Stomach (tissue), 9 donors: ENCODE data around the gene VSTM1. TPM values are rescaled to one million over a fixed set of nuclear protein-coding genes. Genes with fewer than 3 reads are reported as not detected.

Experiments used
- DNase-seq, 2 donors: peaks; one replicate each; pipeline versions ENCODE4 v3.0.0 to v3.0.0-alpha.2; 2013 to 2019
- H3K27ac ChIP-seq, 5 donors: fragments of 200-600 bp in 4 of 5; sonication (generic) in 4 of 5; one replicate each; pipeline ENCODE4 v1.5.1; 2013 to 2019; ENCODE audit warnings: mild to moderate bottlenecking in 1 of 5, moderate library complexity in 1 of 5
- H3K27me3 ChIP-seq, 3 donors: fragments of 200-600 bp; sonication (generic); one replicate each; pipeline ENCODE4 v1.5.1; 2017 to 2019; ENCODE audit warnings: mixed run types in 1 of 3
- H3K36me3 ChIP-seq, 4 donors: fragments of 200-600 bp; sonication (generic); 1 replicate in 3 of 4; 2 replicates in 1 of 4; pipeline ENCODE4 v1.5.1; 2016 to 2019
- H3K4me1 ChIP-seq, 4 donors: fragments of 200-600 bp; sonication (generic); one replicate each; pipeline ENCODE4 v1.5.1; 2016 to 2019
- H3K4me3 ChIP-seq, 4 donors: fragments of 200-600 bp; sonication (generic) in 3 of 4; one replicate each; pipeline ENCODE4 v1.5.1; 2016 to 2019; ENCODE audit warnings: mild to moderate bottlenecking in 1 of 4
- H3K9me3 ChIP-seq, 4 donors: fragments of 200-600 bp; sonication (generic); one replicate each; pipeline ENCODE4 v1.5.1; 2016 to 2019
- CTCF ChIP-seq, 7 experiments: fragments of 450-650 bp in 4 of 7; fragments of 200-600 bp in 3 of 7; sonication (generic) in 3 of 7; IDR thresholded peaks; one replicate each; pipeline ENCODE4 v1.5.1; 2016 to 2019; ENCODE audit warnings: antibody characterized with exemption in 7 of 7, control low read depth in 2 of 7, mild to moderate bottlenecking in 1 of 7
- EP300 ChIP-seq: sonication (generic); formaldehyde crosslinking; IDR thresholded peaks from one replicate; pipeline ENCODE4 v1.6.1; 2017; ENCODE audit warnings: antibody characterized with exemption
- POLR2A ChIP-seq, 4 donors: fragments of 450-650 bp; IDR thresholded peaks; one replicate each; pipeline ENCODE4 v1.6.1; 2016; ENCODE audit warnings: antibody characterized with exemption in 4 of 4, control low read depth in 2 of 4, mild to moderate bottlenecking in 1 of 4, moderate library complexity in 1 of 4
- POLR2AphosphoS5 ChIP-seq, 3 donors: sonication (generic); formaldehyde crosslinking; IDR thresholded peaks; one replicate each; pipeline ENCODE4 v1.6.1; 2016; ENCODE audit warnings: antibody characterized with exemption in 3 of 3
- WGBS, 5 donors: extraction: QIAGEN DNeasy Blood & Tissue Kit in 3 of 5; methylation state at CpG; one replicate each; pipeline versions ENCODE4 v1.1.5 to v1.1.7; 2013 to 2018; 5-methylcytosine and 5-hydroxymethylcytosine counted together
- intact Hi-C: fragments of 100-400 bp; cut with DNase I; formaldehyde crosslinking; loops from one replicate; pipeline ENCODE4 v1.15.1; 2023; ENCODE audit warnings: low total_unique reads
- polyA plus RNA-seq, 3 donors: library from polyadenylated mRNA; stranded (reverse); fragments of 200-250 nt; gene quantifications; one replicate each; pipeline ENCODE4 v1.2.3, GENCODE V29; 2013
- total RNA-seq, 5 donors: library from RNA; depleted of rRNA; stranded (reverse); fragments of >200 nt; gene quantifications; one replicate each; pipeline versions ENCODE4 v1.1.0 to v1.2.3, GENCODE V29; 2014 to 2016
- donor health status: healthy with polysubstance abuse.
- donor health status: Bipolar disorder and iron deficiency.
- donor health status: healthy.

VSTM1 gene
- total and polyA plus RNA-seq, 8 donors = not detected

- no peak for DNase-seq
- Histone ChIP-seq H3K36me3 (no peaks in the 10 kb centered on the region), H3K27ac (no peak overlapping the region), H3K4me1 (no peaks in the 10 kb centered on the region), H3K27me3 (peaks cover 0 to 69% (median 25%) of the 10 kb centered on the region in 3 donors), H3K9me3 (no peaks in the 10 kb centered on the region), H3K4me3 (no peak overlapping the region)
- intact Hi-C loops = no loop called here
- 68 to 75% (median 72%) methylated on average over 10 of the region's 10 CpGs for WGBS, 5 donors
- TF ChIP-seq POLR2AphosphoS5 (IDR thresholded peaks at IDR 0.05) (no peak), EP300 (no peak), CTCF (IDR thresholded peaks at IDR 0.05) (no peak), POLR2A (IDR thresholded peaks at IDR 0.05) (no peak)
Observed at GRCh38 chr19:54002495-54003315, 61.0 kb downstream of the VSTM1 start.

GRCh38 chr19:54001496-54001895 lies 62.2 kb downstream of the VSTM1 start:
- WGBS, 5 donors = 79 to 93% (median 87%) methylated on average over 2 of the region's 2 CpGs
- no peaks in the 10 kb centered on the region for H3K9me3 ChIP-seq
- H3K4me3 ChIP-seq = no peak overlapping the region
- no peak for DNase-seq
- TF ChIP-seq POLR2A (IDR thresholded peaks at IDR 0.05) (no peak), POLR2AphosphoS5 (IDR thresholded peaks at IDR 0.05) (no peak), CTCF (IDR thresholded peaks at IDR 0.05) (no peak), EP300 (no peak)
- intact Hi-C loops = no loop called here
- no peak overlapping the region for H3K27ac ChIP-seq
- H3K36me3 ChIP-seq = no peaks in the 10 kb centered on the region
- H3K4me1 ChIP-seq = no peaks in the 10 kb centered on the region
- H3K27me3 ChIP-seq = peaks cover 0 to 75% (median 27%) of the 10 kb centered on the region in 3 donors

- TF ChIP-seq CTCF (IDR thresholded peaks at IDR 0.05) (no peak), POLR2AphosphoS5 (IDR thresholded peaks at IDR 0.05) (no peak), POLR2A (IDR thresholded peaks at IDR 0.05) (no peak), EP300 (no peak)
- Histone ChIP-seq H3K27ac (no peak overlapping the region), H3K4me3 (no peak overlapping the region), H3K27me3 (peaks cover 0 to 85% (median 37%) of the 10 kb centered on the region in 3 donors), H3K4me1 (no peaks in the 10 kb centered on the region), H3K9me3 (no peaks in the 10 kb centered on the region), H3K36me3 (no peaks in the 10 kb centered on the region)
- no peak for DNase-seq
- WGBS, 5 donors = 69 to 80% (median 78%) methylated on average over 3 to 5 of the region's 5 CpGs
- intact Hi-C loops = no loop called here
Observed at GRCh38 chr19:53999694-54000093, 64.0 kb downstream of the VSTM1 start.

GRCh38 chr19:53998223-53998622 lies 65.5 kb downstream of the VSTM1 start:
- Histone ChIP-seq H3K27me3 (peaks cover 6 to 86% (median 44%) of the 10 kb centered on the region in 3 donors), H3K4me1 (no peaks in the 10 kb centered on the region), H3K36me3 (no peaks in the 10 kb centered on the region), H3K9me3 (no peaks in the 10 kb centered on the region), H3K4me3 (no peak overlapping the region), H3K27ac (no peak overlapping the region)
- TF ChIP-seq POLR2A (IDR thresholded peaks at IDR 0.05) (no peak), CTCF (IDR thresholded peaks at IDR 0.05) (no peak), EP300 (no peak), POLR2AphosphoS5 (IDR thresholded peaks at IDR 0.05) (no peak)
- no peak for DNase-seq
- 41 to 56% (median 49%) methylated on average over 7 of the region's 7 CpGs for WGBS, 5 donors
- intact Hi-C loops = no loop called here
